Right renal pelvis (tissue), 4 donors: ENCODE results near the gene HK2. TPM values are rescaled to one million over a fixed set of nuclear protein-coding genes. Genes with fewer than 3 reads are reported as not detected.
"Not testable (repeated sequence)": the region's sequence is repeated elsewhere in the genome, so short reads cannot be mapped to it uniquely, and the experiment has no call there.

ENCODE experiments used
- DNase-seq, 4 donors: peaks; one replicate each; pipeline ENCODE4 v3.0.0-alpha.2; 2013; ENCODE audit warnings: low read depth in 4 of 4, low spot score in 3 of 4, missing footprints in 1 of 4
- polyA plus RNA-seq, 4 donors: library from polyadenylated mRNA; unstranded; fragments of 120-200 nt; gene quantifications; one replicate each; pipeline ENCODE4 v1.2.1, GENCODE V29; 2013; ENCODE audit not compliant: insufficient read length in 4 of 4

The HK2 gene
- polyA plus RNA-seq, result 10 to 100 TPM; 10.3 to 13.6 (median 11.6) TPM

- peak; percentile 66 to 76 (median 73) for DNase-seq
These were observed at the start of gene HK2 for GRCh38 chr2:74833418-74834233. Gene HK2 (plus strand): TSS chr2:74834127. CDS start chr2:74834581, 454 bp downstream.

GRCh38 chr2:74789271-74789670 is 44.7 kb upstream of the HK2 start:
- DNase-seq, result no peak

- DNase-seq, result no peak
These were observed 41.6 kb upstream of the HK2 start for GRCh38 chr2:74792282-74792681.

GRCh38 chr2:74794878-74795277 is 39.0 kb upstream of the HK2 start:
- not testable (repeated sequence) for DNase-seq

- DNase-seq, result no peak
These were observed 27.5 kb upstream of the HK2 start for GRCh38 chr2:74806355-74806839.

- DNase-seq, result no peak
These were observed 27.0 kb upstream of the HK2 start for GRCh38 chr2:74806920-74807319.

GRCh38 chr2:74812787-74813590 is 20.9 kb upstream of the HK2 start:
- no peak for DNase-seq

GRCh38 chr2:74814102-74814501 is 19.8 kb upstream of the HK2 start:
- no peak for DNase-seq

- no peak for DNase-seq
These were observed 18.0 kb upstream of the HK2 start for GRCh38 chr2:74815941-74816340.

GRCh38 chr2:74816540-74817303 is 17.2 kb upstream of the HK2 start:
- no peak for DNase-seq

GRCh38 chr2:74817304-74817675 is 16.6 kb upstream of the HK2 start:
- no peak for DNase-seq

- DNase-seq, result no peak
These were observed 14.2 kb upstream of the HK2 start for GRCh38 chr2:74819702-74820101.

- DNase-seq, result no peak
These were observed 12.5 kb upstream of the HK2 start for GRCh38 chr2:74821177-74822126.

- no peak for DNase-seq
These were observed 11.0 kb upstream of the HK2 start for GRCh38 chr2:74822771-74823566.

- DNase-seq, result no peak
These were observed 9.2 kb upstream of the HK2 start for GRCh38 chr2:74824679-74825078.

- no peak for DNase-seq
These were observed 5.4 kb upstream of the HK2 start for GRCh38 chr2:74828543-74828942.

- DNase-seq, result no peak
These were observed 2.0 kb upstream of the HK2 start for GRCh38 chr2:74831693-74832530.

GRCh38 chr2:74834234-74834791 is 386 bp downstream of the HK2 start:
- DNase-seq, result not testable (repeated sequence)
